Suprapubic skin (tissue), 2 donors: Measurements from ENCODE around the gene KRT31.

Experiments used
- EP300 ChIP-seq: sonication (generic); formaldehyde crosslinking; IDR thresholded peaks from one replicate; pipeline ENCODE4 v1.6.1; 2017; ENCODE audit warnings: antibody characterized with exemption
- POLR2A ChIP-seq, 2 donors: fragments of 450-650 bp; IDR thresholded peaks; one replicate each; pipeline ENCODE4 v1.6.1; 2017; ENCODE audit warnings: antibody characterized with exemption in 2 of 2, mild to moderate bottlenecking in 2 of 2, moderate library complexity in 2 of 2

DNA sequence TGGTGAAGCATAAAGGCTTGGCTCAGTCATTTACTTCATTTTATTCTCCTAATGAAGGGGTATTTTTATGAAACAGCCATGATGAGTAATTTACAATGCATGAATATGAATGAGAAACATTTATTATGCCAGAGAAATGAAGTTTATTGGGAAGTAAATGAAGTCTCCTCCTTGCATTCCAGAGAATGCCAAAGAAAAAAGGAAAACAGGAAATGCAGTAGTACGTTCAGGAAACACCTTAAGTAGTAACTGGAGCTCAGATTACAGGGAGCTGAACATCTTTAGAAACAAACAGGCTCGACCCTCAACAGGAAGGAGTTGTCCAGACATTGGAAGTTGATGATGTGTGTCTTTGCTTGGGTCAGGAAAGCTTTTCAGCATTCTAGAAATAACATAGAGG, 19.9 kb downstream of the KRT31 start:
- no peak for TF ChIP-seq EP300
- TF ChIP-seq POLR2A (IDR thresholded peaks at IDR 0.05): no peak
